HepG2 (cell line): ENCODE measurements around the gene ANAPC5. TPM values are rescaled to one million over a fixed set of nuclear protein-coding genes. Genes with fewer than 3 reads are reported as not detected.

Source experiments
- CREM ChIP-seq, 2 experiments: sonication (generic) in 1 of 2; formaldehyde crosslinking in 1 of 2; IDR thresholded peaks; 2 replicates each; pipeline versions ENCODE4 v1.4.0 to v1.6.1; 2016 to 2020; ENCODE audit warnings: antibody characterized with exemption in 1 of 2, mild to moderate bottlenecking in 1 of 2, missing genetic modification reagents in 1 of 2
- GABPA ChIP-seq, 2 experiments: IDR thresholded peaks; 2 replicates each; pipeline ENCODE4 v1.6.1; 2011 to 2016; ENCODE audit warnings: low read depth in 2 of 2, low read length in 1 of 2, missing biosample characterization in 1 of 2, missing genetic modification characterization in 1 of 2
- IKZF1 ChIP-seq: fragments of 450-650 bp; IDR thresholded peaks from 2 replicates; pipeline ENCODE4 v1.7.1; 2016
- KAT7 ChIP-seq: IDR thresholded peaks from 2 replicates; pipeline ENCODE4 v1.6.1; 2018; ENCODE audit warnings: borderline replicate concordance, missing compliant biosample characterization
- TCF7L2 ChIP-seq: IDR thresholded peaks from 2 replicates; pipeline ENCODE4 v1.6.1; 2011; ENCODE audit warnings: mild to moderate bottlenecking, low read depth, low read length, moderate library complexity
- YY1 ChIP-seq: IDR thresholded peaks from 2 replicates; pipeline ENCODE4 v1.6.1; 2011; ENCODE audit warnings: low read length, low read depth, moderate library complexity, mild to moderate bottlenecking; ENCODE audit not compliant: insufficient read depth, insufficient replicate concordance
- ZBTB42 ChIP-seq: sonication (generic); formaldehyde crosslinking; IDR thresholded peaks from 2 replicates; pipeline ENCODE4 v1.5.0; 2020; ENCODE audit warnings: mild to moderate bottlenecking, missing genetic modification reagents
- ZNF317 ChIP-seq: sonication (generic); formaldehyde crosslinking; IDR thresholded peaks from 2 replicates; pipeline ENCODE4 v1.5.0; 2020; ENCODE audit warnings: mild to moderate bottlenecking, missing genetic modification reagents
- ZNF703 ChIP-seq: sonication (generic); formaldehyde crosslinking; IDR thresholded peaks from 2 replicates; pipeline ENCODE4 v1.5.1; 2020; ENCODE audit warnings: missing genetic modification reagents, mild to moderate bottlenecking, moderate library complexity, borderline replicate concordance
- ZNF850 ChIP-seq: sonication (generic); formaldehyde crosslinking; conservative IDR thresholded peaks from 2 replicates; pipeline ENCODE4 v1.9.0; 2021; ENCODE audit warnings: mild to moderate bottlenecking, missing genetic modification reagents
- polyA plus RNA-seq, 8 experiments: library from polyadenylated mRNA; depleted of rRNA in 3 of 8; stranded (reverse) in 7 of 8; unstranded in 1 of 8; fragments of >200 nt; fragmentation: Illumina TruSeq in 4 of 8; extraction: Trizol in 4 of 8; gene quantifications; 2 replicates each; pipeline versions ENCODE4 v1.2.1 to v1.2.3, GENCODE V29; 2011 to 2016; ENCODE audit warnings: low read depth in 4 of 8, missing spikeins in 1 of 8, mixed read lengths in 1 of 8; ENCODE audit not compliant: insufficient read depth in 1 of 8
- total RNA-seq, 5 experiments: library from RNA; depleted of rRNA; stranded (reverse); fragments of >200 nt; fragmentation: Illumina TruSeq; extraction: Trizol; gene quantifications; 2 replicates each; pipeline ENCODE4 v1.2.3, GENCODE V29; 2016; ENCODE audit warnings: low read depth in 1 of 5
- TF ChIP-seq, protein P1 (sequence below): sonication (generic); formaldehyde crosslinking; IDR thresholded peaks from 2 replicates; pipeline ENCODE4 v1.4.0; 2020; ENCODE audit warnings: missing genetic modification reagents, borderline replicate concordance
- TF ChIP-seq, protein P2 (sequence below): sonication (generic); formaldehyde crosslinking; IDR thresholded peaks from 2 replicates; pipeline ENCODE4 v1.8.1; 2023; ENCODE audit warnings: missing genetic modification reagents, mild to moderate bottlenecking, borderline replicate concordance
- TF ChIP-seq, protein P3 (sequence below): sonication (generic); formaldehyde crosslinking; conservative IDR thresholded peaks from 2 replicates; pipeline ENCODE4 v1.8.0; 2022; ENCODE audit warnings: low read depth, missing genetic modification reagents
- TF ChIP-seq, protein P4 (sequence below), 2 experiments: sonication (generic) in 1 of 2; formaldehyde crosslinking in 1 of 2; IDR thresholded peaks; 2 replicates each; pipeline versions ENCODE4 v1.4.0 to v1.6.1; 2018 to 2020; ENCODE audit warnings: missing genetic modification reagents in 2 of 2, borderline replicate concordance in 1 of 2, low read depth in 1 of 2, mild to moderate bottlenecking in 1 of 2, missing biosample characterization in 1 of 2
- TF ChIP-seq, protein P5 (sequence below): sonication (generic); formaldehyde crosslinking; IDR thresholded peaks from 2 replicates; pipeline ENCODE4 v1.9.0; 2021; ENCODE audit warnings: missing genetic modification reagents, borderline replicate concordance

Gene ANAPC5
- total and polyA plus RNA-seq, 2 of the 13 experiments (the other 11 are each of a cell fraction or from before 2014, with no cell fraction given): 146 to 161 TPM

DNA sequence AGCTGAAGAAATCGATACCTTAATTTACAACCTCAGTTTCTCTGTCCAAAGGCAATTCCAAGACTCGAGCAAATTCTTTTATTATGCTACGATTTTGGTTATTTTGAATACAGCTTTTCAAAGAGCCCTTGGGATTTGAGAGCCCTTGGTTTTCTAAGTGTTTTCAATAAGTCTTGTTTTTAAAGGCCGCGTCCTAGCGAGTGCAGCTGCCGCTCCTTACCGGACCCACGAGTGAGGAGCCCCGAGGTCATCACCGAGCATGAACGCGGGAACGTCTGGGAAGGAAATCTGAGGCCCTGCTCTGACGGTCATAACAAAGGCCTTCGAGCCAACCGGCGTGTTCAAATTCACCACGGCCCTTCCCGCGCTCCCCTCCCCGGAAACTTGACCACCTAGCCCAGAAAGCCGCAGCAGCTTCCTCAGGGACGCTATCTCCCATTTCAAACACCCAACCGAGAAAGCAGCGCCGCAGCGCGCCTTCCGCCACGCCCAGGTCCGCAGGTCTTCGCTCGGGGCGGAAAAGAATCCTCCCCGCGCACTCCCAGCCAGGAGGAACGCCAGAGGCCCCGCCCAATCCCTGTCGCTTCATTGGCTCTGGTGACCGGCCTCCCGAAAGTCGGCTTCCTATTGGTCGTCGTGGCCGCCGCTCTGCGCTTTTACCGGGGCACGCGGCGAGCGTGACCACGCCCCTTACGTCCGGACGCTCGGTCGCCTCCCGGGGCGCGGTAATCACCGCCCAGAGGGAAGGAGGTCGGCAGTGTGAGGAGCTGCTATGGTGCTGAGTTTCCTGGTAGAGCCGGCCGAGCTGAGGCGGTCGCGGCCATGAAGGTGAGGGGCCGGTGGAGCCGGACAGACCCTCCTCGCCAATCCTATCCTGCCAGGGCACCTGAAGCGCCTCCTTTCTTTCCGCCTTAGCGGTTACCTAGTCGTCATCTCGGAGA is 47.5 kb upstream of the ANAPC5 start, which contains the start of gene RNF34 (continued):
- TF ChIP-seq, protein P1, sequence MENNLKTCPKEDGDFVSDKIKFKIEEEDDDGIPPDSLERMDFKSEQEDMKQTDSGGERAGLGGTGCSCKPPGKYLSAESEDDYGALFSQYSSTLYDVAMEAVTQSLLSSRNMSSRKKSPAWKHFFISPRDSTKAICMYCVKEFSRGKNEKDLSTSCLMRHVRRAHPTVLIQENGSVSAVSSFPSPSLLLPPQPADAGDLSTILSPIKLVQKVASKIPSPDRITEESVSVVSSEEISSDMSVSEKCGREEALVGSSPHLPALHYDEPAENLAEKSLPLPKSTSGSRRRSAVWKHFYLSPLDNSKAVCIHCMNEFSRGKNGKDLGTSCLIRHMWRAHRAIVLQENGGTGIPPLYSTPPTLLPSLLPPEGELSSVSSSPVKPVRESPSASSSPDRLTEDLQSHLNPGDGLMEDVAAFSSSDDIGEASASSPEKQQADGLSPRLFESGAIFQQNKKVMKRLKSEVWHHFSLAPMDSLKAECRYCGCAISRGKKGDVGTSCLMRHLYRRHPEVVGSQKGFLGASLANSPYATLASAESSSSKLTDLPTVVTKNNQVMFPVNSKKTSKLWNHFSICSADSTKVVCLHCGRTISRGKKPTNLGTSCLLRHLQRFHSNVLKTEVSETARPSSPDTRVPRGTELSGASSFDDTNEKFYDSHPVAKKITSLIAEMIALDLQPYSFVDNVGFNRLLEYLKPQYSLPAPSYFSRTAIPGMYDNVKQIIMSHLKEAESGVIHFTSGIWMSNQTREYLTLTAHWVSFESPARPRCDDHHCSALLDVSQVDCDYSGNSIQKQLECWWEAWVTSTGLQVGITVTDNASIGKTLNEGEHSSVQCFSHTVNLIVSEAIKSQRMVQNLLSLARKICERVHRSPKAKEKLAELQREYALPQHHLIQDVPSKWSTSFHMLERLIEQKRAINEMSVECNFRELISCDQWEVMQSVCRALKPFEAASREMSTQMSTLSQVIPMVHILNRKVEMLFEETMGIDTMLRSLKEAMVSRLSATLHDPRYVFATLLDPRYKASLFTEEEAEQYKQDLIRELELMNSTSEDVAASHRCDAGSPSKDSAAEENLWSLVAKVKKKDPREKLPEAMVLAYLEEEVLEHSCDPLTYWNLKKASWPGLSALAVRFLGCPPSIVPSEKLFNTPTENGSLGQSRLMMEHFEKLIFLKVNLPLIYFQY (CRISPR knock-in tag): no peak; the same call in 1 of the 2 replicates
- peak; percentile 70 for TF ChIP-seq GABPA (IDR thresholded peaks at IDR 0.05; ENCODE audit: low read depth, low read length)
- TF ChIP-seq GABPA (CRISPR knock-in tag; IDR thresholded peaks at IDR 0.05; ENCODE audit: low read depth): peak; percentile 89
- TF ChIP-seq, protein P2, sequence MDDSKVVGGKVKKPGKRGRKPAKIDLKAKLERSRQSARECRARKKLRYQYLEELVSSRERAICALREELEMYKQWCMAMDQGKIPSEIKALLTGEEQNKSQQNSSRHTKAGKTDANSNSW: no peak
- TF ChIP-seq ZNF317 (CRISPR knock-in tag): peak; percentile 88; the same call in 1 of the 2 replicates
- peak; percentile 72 for TF ChIP-seq YY1
- peak; percentile 81 for TF ChIP-seq CREM (IDR thresholded peaks at IDR 0.05)
- no peak for TF ChIP-seq CREM (CRISPR knock-in tag; IDR thresholded peaks at IDR 0.05)
- TF ChIP-seq ZNF850 (CRISPR knock-in tag): no peak
- TF ChIP-seq ZNF703: peak; percentile 41; the same call in 1 of the 2 replicates
- no peak; the same call in 1 of the 2 replicates for TF ChIP-seq KAT7 (CRISPR knock-in tag)
- no peak for TF ChIP-seq TCF7L2
- TF ChIP-seq IKZF1: no peak
- TF ChIP-seq, protein P3, sequence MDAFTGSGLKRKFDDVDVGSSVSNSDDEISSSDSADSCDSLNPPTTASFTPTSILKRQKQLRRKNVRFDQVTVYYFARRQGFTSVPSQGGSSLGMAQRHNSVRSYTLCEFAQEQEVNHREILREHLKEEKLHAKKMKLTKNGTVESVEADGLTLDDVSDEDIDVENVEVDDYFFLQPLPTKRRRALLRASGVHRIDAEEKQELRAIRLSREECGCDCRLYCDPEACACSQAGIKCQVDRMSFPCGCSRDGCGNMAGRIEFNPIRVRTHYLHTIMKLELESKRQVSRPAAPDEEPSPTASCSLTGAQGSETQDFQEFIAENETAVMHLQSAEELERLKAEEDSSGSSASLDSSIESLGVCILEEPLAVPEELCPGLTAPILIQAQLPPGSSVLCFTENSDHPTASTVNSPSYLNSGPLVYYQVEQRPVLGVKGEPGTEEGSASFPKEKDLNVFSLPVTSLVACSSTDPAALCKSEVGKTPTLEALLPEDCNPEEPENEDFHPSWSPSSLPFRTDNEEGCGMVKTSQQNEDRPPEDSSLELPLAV: no peak
- TF ChIP-seq, protein P4, sequence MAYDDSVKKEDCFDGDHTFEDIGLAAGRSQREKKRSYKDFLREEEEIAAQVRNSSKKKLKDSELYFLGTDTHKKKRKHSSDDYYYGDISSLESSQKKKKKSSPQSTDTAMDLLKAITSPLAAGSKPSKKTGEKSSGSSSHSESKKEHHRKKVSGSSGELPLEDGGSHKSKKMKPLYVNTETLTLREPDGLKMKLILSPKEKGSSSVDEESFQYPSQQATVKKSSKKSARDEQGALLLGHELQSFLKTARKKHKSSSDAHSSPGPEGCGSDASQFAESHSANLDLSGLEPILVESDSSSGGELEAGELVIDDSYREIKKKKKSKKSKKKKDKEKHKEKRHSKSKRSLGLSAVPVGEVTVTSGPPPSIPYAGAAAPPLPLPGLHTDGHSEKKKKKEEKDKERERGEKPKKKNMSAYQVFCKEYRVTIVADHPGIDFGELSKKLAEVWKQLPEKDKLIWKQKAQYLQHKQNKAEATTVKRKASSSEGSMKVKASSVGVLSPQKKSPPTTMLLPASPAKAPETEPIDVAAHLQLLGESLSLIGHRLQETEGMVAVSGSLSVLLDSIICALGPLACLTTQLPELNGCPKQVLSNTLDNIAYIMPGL (CRISPR knock-in tag; IDR thresholded peaks at IDR 0.05; ENCODE audit: borderline replicate concordance in 1 of 2, low read depth in 1 of 2): peak; percentile 15 to 60; a peak in 1 of 4 replicates
- TF ChIP-seq, protein P5, sequence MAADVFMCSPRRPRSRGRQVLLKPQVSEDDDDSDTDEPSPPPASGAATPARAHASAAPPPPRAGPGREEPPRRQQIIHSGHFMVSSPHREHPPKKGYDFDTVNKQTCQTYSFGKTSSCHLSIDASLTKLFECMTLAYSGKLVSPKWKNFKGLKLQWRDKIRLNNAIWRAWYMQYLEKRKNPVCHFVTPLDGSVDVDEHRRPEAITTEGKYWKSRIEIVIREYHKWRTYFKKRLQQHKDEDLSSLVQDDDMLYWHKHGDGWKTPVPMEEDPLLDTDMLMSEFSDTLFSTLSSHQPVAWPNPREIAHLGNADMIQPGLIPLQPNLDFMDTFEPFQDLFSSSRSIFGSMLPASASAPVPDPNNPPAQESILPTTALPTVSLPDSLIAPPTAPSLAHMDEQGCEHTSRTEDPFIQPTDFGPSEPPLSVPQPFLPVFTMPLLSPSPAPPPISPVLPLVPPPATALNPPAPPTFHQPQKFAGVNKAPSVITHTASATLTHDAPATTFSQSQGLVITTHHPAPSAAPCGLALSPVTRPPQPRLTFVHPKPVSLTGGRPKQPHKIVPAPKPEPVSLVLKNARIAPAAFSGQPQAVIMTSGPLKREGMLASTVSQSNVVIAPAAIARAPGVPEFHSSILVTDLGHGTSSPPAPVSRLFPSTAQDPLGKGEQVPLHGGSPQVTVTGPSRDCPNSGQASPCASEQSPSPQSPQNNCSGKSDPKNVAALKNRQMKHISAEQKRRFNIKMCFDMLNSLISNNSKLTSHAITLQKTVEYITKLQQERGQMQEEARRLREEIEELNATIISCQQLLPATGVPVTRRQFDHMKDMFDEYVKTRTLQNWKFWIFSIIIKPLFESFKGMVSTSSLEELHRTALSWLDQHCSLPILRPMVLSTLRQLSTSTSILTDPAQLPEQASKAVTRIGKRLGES (CRISPR knock-in tag): no peak
- peak; percentile 35; the same call in 1 of the 2 replicates for TF ChIP-seq ZBTB42 (CRISPR knock-in tag)
